ENCODE measurements around the gene COL27A1. TPM values are rescaled to one million over a fixed set of nuclear protein-coding genes. Genes with fewer than 3 reads are reported as not detected.

Gene COL27A1
- total RNA-seq, 2 experiments from 2014 or later = 0.87 to 1.2 TPM

DNA sequence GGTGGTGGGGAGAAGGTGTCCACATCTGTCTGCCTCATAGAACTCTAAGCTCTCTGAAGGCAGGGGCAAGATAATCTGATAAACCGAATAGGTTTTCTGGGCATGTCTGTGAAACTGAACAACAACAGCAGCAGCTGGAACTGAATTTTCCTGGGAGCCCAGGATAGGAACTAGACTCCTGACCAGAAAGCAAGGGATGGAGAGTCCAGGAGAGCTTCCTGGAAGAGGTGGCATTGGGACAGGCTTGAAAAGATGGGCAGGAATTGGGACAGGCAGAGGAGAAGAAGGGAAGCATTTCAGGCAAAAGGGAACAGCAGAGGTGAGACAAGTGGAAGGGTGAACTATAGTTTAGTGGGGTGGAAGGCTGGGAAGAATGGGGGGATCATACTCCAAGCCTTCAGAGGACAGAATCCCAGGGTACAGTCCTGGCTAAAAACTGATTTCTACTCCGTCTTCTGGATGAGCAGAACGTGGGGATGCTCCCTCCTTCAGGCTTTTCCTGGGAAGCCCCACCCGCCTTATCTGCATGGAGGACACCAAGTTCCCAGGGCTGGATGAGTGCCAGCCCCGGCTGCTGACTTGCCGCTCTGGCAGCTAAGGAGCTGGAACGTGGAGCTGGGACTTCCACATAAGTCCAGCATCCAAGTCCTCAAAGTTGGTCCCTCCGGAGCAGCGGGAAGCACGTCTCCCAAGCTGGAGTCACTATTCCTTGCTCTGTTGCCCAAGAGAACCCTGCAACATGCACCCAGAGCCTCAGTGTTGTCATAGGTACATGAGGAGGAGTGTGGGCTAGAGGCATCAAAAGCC is 42.4 kb upstream of the COL27A1 start:
- peaks cover 37% of the 10 kb centered on the region for H3K27me3 Mint-ChIP-seq
- Histone ChIP-seq H3K9me3 (ENCODE audit: control insufficient read depth in 1 of 2, insufficient read depth in 1 of 2, low read length in 2 of 2) (peaks cover 0 to 5% of the 10 kb centered on the region in 2 experiments), H3K27ac (ENCODE audit: low read depth in 1 of 2, low read length in 2 of 2) (no peak overlapping the region), H3K27me3 (ENCODE audit: control insufficient read depth in 1 of 2, insufficient read depth in 2 of 2, low read length in 2 of 2) (peaks cover 0 to 25% of the 10 kb centered on the region in 2 experiments), H3K36me3 (ENCODE audit: insufficient read depth, low read length) (no peaks in the 10 kb centered on the region), H3K4me1 (ENCODE audit: insufficient read depth, low read length) (no peaks in the 10 kb centered on the region), H3K4me3 (ENCODE audit: low read length) (no peak overlapping the region)
- no peaks in the 10 kb centered on the region for H3K36me3 Mint-ChIP-seq (ENCODE audit: low read depth)
- H3K4me1 Mint-ChIP-seq (ENCODE audit: low read depth) = no peaks in the 10 kb centered on the region
- no peak overlapping the region for H3K4me3 Mint-ChIP-seq
- H3K27ac Mint-ChIP-seq = no peak overlapping the region
- intact Hi-C loops (cut with DNase I, micrococcal nuclease) = no loop called here
- ChIA-PET POLR2A (no interaction called here), CTCF (no interaction called here)
- DNase-seq (no peak), ATAC-seq (ENCODE audit: poor library complexity) (no peak)
- no peaks in the 10 kb centered on the region for H3K9me3 Mint-ChIP-seq
- TF ChIP-seq, protein P1, sequence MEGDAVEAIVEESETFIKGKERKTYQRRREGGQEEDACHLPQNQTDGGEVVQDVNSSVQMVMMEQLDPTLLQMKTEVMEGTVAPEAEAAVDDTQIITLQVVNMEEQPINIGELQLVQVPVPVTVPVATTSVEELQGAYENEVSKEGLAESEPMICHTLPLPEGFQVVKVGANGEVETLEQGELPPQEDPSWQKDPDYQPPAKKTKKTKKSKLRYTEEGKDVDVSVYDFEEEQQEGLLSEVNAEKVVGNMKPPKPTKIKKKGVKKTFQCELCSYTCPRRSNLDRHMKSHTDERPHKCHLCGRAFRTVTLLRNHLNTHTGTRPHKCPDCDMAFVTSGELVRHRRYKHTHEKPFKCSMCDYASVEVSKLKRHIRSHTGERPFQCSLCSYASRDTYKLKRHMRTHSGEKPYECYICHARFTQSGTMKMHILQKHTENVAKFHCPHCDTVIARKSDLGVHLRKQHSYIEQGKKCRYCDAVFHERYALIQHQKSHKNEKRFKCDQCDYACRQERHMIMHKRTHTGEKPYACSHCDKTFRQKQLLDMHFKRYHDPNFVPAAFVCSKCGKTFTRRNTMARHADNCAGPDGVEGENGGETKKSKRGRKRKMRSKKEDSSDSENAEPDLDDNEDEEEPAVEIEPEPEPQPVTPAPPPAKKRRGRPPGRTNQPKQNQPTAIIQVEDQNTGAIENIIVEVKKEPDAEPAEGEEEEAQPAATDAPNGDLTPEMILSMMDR (IDR thresholded peaks at IDR 0.05) = no peak

DNA sequence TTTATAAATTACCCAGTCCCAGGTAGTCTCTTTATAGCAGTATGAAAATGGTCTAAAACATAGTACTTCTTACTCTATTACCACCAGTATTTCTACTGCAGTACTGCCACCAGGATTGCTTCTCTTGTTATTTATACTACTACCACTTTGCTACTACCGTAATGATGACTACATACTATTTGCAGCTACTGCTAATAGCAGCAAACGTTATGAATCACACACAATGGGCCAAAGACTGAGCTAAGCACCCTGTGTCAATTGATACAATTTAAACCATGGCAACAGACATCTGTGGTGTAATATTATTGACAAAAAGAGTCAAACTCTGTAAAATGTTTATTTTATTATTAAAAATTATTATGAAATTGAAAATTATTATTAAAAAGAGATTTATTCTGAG is 41.0 kb upstream of the COL27A1 start:
- H3K9me3 ChIP-seq (ENCODE audit: control insufficient read depth in 1 of 2, insufficient read depth in 1 of 2, low read length in 2 of 2) = peaks cover 0 to 5% of the 10 kb centered on the region in 2 experiments
- Mint-ChIP-seq H3K27ac (no peak overlapping the region), H3K4me3 (no peak overlapping the region), H3K9me3 (no peaks in the 10 kb centered on the region), H3K36me3 (ENCODE audit: low read depth) (no peaks in the 10 kb centered on the region), H3K4me1 (ENCODE audit: low read depth) (no peaks in the 10 kb centered on the region), H3K27me3 (peaks cover 47% of the 10 kb centered on the region)
- no peak overlapping the region for H3K4me3 ChIP-seq (ENCODE audit: low read length)
- DNase-seq (no peak), ATAC-seq (ENCODE audit: poor library complexity) (no peak)
- intact Hi-C loops (cut with DNase I, micrococcal nuclease) = no loop called here
- H3K36me3 ChIP-seq (ENCODE audit: insufficient read depth, low read length) = no peaks in the 10 kb centered on the region
- H3K27ac ChIP-seq (ENCODE audit: low read depth in 1 of 2, low read length in 2 of 2) = no peak overlapping the region
- ChIA-PET CTCF (no interaction called here), POLR2A (no interaction called here)
- TF ChIP-seq, protein P1 (IDR thresholded peaks at IDR 0.05) = no peak
- H3K4me1 ChIP-seq (ENCODE audit: insufficient read depth, low read length) = no peaks in the 10 kb centered on the region
- H3K27me3 ChIP-seq (ENCODE audit: control insufficient read depth in 1 of 2, insufficient read depth in 2 of 2, low read length in 2 of 2) = peaks cover 0 to 25% of the 10 kb centered on the region in 2 experiments

DNA sequence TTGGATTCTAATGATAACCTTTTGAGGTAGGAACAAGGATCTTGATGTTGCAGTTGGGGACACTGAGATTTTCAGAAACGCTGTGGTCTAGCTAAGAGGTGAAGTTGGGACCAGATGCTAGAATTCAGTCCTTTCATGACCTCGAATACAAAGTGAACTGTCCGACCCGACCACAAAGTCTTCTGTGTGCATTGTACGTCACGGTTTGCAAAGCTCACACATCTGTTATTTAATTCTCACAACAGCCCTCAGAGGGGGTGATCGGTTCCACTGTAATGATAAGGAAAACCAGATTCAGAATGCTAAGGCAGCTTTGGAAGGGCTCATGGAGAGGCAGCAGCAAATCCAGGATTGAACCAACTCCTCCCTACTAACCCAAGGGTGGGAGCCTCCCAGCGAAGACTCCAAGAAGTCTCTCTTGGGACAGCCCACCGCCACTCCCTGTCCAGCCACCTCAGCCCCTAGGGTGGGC is 39.6 kb upstream of the COL27A1 start:
- no peak overlapping the region for H3K4me3 Mint-ChIP-seq
- peaks cover 47% of the 10 kb centered on the region for H3K27me3 Mint-ChIP-seq
- H3K27ac Mint-ChIP-seq = no peak overlapping the region
- H3K36me3 Mint-ChIP-seq (ENCODE audit: low read depth) = no peaks in the 10 kb centered on the region
- ChIA-PET POLR2A (no interaction called here), CTCF (interaction anchor here (1.1 kb wide), 1 partner anchor 33 kb away, joined by 3 read pairs; no protein-coding TSS in a partner anchor)
- Histone ChIP-seq H3K4me3 (ENCODE audit: low read length) (no peak overlapping the region), H3K27me3 (ENCODE audit: control insufficient read depth in 1 of 2, insufficient read depth in 2 of 2, low read length in 2 of 2) (peaks cover 0 to 25% of the 10 kb centered on the region in 2 experiments), H3K4me1 (ENCODE audit: insufficient read depth, low read length) (no peaks in the 10 kb centered on the region), H3K9me3 (ENCODE audit: control insufficient read depth in 1 of 2, insufficient read depth in 1 of 2, low read length in 2 of 2) (peaks cover 0 to 5% of the 10 kb centered on the region in 2 experiments), H3K36me3 (ENCODE audit: insufficient read depth, low read length) (no peaks in the 10 kb centered on the region), H3K27ac (ENCODE audit: low read depth in 1 of 2, low read length in 2 of 2) (no peak overlapping the region)
- ATAC-seq (ENCODE audit: poor library complexity) (no peak), DNase-seq (no peak)
- no peaks in the 10 kb centered on the region for H3K9me3 Mint-ChIP-seq
- TF ChIP-seq, protein P1 (IDR thresholded peaks at IDR 0.05) = no peak
- intact Hi-C loops (cut with DNase I, micrococcal nuclease) = no loop called here
- H3K4me1 Mint-ChIP-seq (ENCODE audit: low read depth) = no peaks in the 10 kb centered on the region
